Body of pancreas (tissue), 4 donors: ENCODE data around the gene CCND3. TPM values are rescaled to one million over a fixed set of nuclear protein-coding genes. Genes with fewer than 3 reads are reported as not detected.

Experiments used
- ATAC-seq: fragments of 150-250 bp; one replicate; pipeline ENCODE4 v1.9.1; 2016
- DNase-seq, 4 donors: peaks; one replicate each; pipeline ENCODE4 v3.0.0-alpha.2; 2019
- H3K27ac ChIP-seq, 4 donors: fragments of 200-600 bp; sonication (generic); 1 replicate in 3 of 4; 2 replicates in 1 of 4; pipeline versions ENCODE4 v1.5.1 to v1.6.1; 2016 to 2019; ENCODE audit warnings: mild to moderate bottlenecking in 1 of 4, mixed read lengths in 1 of 4, moderate library complexity in 1 of 4
- H3K27me3 ChIP-seq, 2 donors: fragments of 200-600 bp; sonication (generic); one replicate each; pipeline ENCODE4 v1.6.0; 2016; ENCODE audit warnings: mild to moderate bottlenecking in 1 of 2
- H3K36me3 ChIP-seq, 2 donors: fragments of 200-600 bp; sonication (generic); replicated peaks in 1 of 2; 2 replicates each; pipeline ENCODE4 v1.5.1; 2016; ENCODE audit warnings: low read depth in 2 of 2; ENCODE audit not compliant: insufficient read depth in 1 of 2
- H3K4me1 ChIP-seq: fragments of 200-600 bp; sonication (generic); one replicate; pipeline ENCODE4 v1.6.0; 2016
- H3K4me3 ChIP-seq, 2 donors: fragments of 200-600 bp; sonication (generic); 1 replicate in 1 of 2; 2 replicates in 1 of 2; pipeline ENCODE4 v1.5.1; 2016 to 2019
- H3K9me3 ChIP-seq, 3 donors: fragments of 200-600 bp; sonication (generic); 1 replicate in 2 of 3; 2 replicates in 1 of 3; pipeline ENCODE4 v1.5.1; 2016
- CTCF ChIP-seq, 7 experiments: fragments of 450-650 bp in 4 of 7; fragments of 200-600 bp in 3 of 7; sonication (generic) in 3 of 7; IDR thresholded peaks; one replicate each; pipeline ENCODE4 v1.5.1; 2016 to 2019; ENCODE audit warnings: antibody characterized with exemption in 7 of 7
- POLR2A ChIP-seq, 3 donors: fragments of 450-650 bp; IDR thresholded peaks; one replicate each; pipeline ENCODE4 v1.6.1; 2016; ENCODE audit warnings: antibody characterized with exemption in 3 of 3, mild to moderate bottlenecking in 2 of 3
- WGBS, 2 donors: methylation state at CpG; one replicate each; pipeline ENCODE4 v1.1.5; 2017; 5-methylcytosine and 5-hydroxymethylcytosine counted together
- intact Hi-C: fragments of 100-400 bp; cut with DNase I; formaldehyde crosslinking; loops from one replicate; pipeline ENCODE4 v1.15.1; 2023
- total RNA-seq, 2 donors: library from RNA; depleted of rRNA; stranded (reverse); fragments of >200 nt; gene quantifications; one replicate each; pipeline ENCODE4 v1.1.0, GENCODE V29; 2016

Gene CCND3
- total RNA-seq, 2 donors from 2014 or later = 73.2 to 91.0 TPM

GRCh38 chr6:41942067-41942851 lies 651 bp upstream of the CCND3 start:
- TF ChIP-seq POLR2A (IDR thresholded peaks at IDR 0.05) (no peak), CTCF (IDR thresholded peaks at IDR 0.05) (no peak)
- ATAC-seq = no peak
- no peak for DNase-seq
- WGBS, 2 donors = 32 to 40% methylated on average over 20 of the region's 20 CpGs
- Histone ChIP-seq H3K27ac (peak overlapping the region; percentile 18 to 79 (median 43)), H3K9me3 (no peaks in the 10 kb centered on the region), H3K27me3 (no peaks in the 10 kb centered on the region), H3K36me3 (no peaks in the 10 kb centered on the region), H3K4me3 (peak overlapping the region in 1 of 2 donors; percentile 1), H3K4me1 (peaks cover 31% of the 10 kb centered on the region)
- intact Hi-C loops = no loop called here

GRCh38 chr6:41940759-41941279 lies 789 bp downstream of the CCND3 start:
- peak overlapping the region; percentile 11 to 68 for H3K4me3 ChIP-seq
- intact Hi-C loops = no loop called here
- peak; percentile 12 for ATAC-seq
- no peaks in the 10 kb centered on the region for H3K36me3 ChIP-seq
- TF ChIP-seq CTCF (IDR thresholded peaks at IDR 0.05) = peak in 1 of 7 experiments; percentile 10
- no peak for TF ChIP-seq POLR2A (IDR thresholded peaks at IDR 0.05)
- 1% methylated on average over 29 to 36 of the region's 38 CpGs for WGBS, 2 donors
- peaks cover 41% of the 10 kb centered on the region for H3K4me1 ChIP-seq
- H3K9me3 ChIP-seq = no peaks in the 10 kb centered on the region
- peak overlapping the region; percentile 45 to 79 (median 61) for H3K27ac ChIP-seq
- H3K27me3 ChIP-seq = no peaks in the 10 kb centered on the region
- peak; percentile 26 to 36 (median 29) for DNase-seq

- H3K9me3 ChIP-seq = no peaks in the 10 kb centered on the region
- H3K4me1 ChIP-seq = peaks cover 43% of the 10 kb centered on the region
- H3K27ac ChIP-seq = peak overlapping the region in 2 of 4 donors; percentile 68 to 79
- TF ChIP-seq POLR2A (IDR thresholded peaks at IDR 0.05) (no peak), CTCF (IDR thresholded peaks at IDR 0.05) (no peak)
- WGBS, 2 donors = 43 to 54% methylated on average over 20 to 27 of the region's 27 CpGs
- H3K27me3 ChIP-seq = no peaks in the 10 kb centered on the region
- peak in 1 of 4 donors; percentile 16 for DNase-seq
- no peak for ATAC-seq
- intact Hi-C loops = loop anchor here (5.0 to 10.0 kb wide), 2 partner anchors 95 to 102 kb away; no protein-coding TSS in a partner anchor
- H3K4me3 ChIP-seq = peak overlapping the region in 1 of 2 donors; percentile 68
- peaks cover 0 to under 1% of the 10 kb centered on the region in 2 donors for H3K36me3 ChIP-seq
Measured at GRCh38 chr6:41939848-41940758, 1.5 kb downstream of the CCND3 start.

GRCh38 chr6:41939176-41939847 lies 2.3 kb downstream of the CCND3 start:
- peaks cover 43% of the 10 kb centered on the region for H3K4me1 ChIP-seq
- ATAC-seq (no peak), DNase-seq (peak in 1 of 4 donors; percentile 32)
- no peaks in the 10 kb centered on the region for H3K9me3 ChIP-seq
- TF ChIP-seq POLR2A (IDR thresholded peaks at IDR 0.05) (no peak), CTCF (IDR thresholded peaks at IDR 0.05) (no peak)
- WGBS, 2 donors = 57 to 68% methylated on average over 5 to 11 of the region's 11 CpGs
- H3K36me3 ChIP-seq = peaks cover 0 to 4% of the 10 kb centered on the region in 2 donors
- H3K4me3 ChIP-seq = no peak overlapping the region
- H3K27ac ChIP-seq = peak overlapping the region in 1 of 4 donors; percentile 0
- no peaks in the 10 kb centered on the region for H3K27me3 ChIP-seq
- intact Hi-C loops = loop anchor here (5.0 to 10.0 kb wide), 2 partner anchors 95 to 103 kb away; no protein-coding TSS in a partner anchor
